Lower lobe of right lung (tissue), 2 donors: ENCODE results near the gene DIPK1B. TPM values are rescaled to one million over a fixed set of nuclear protein-coding genes. Genes with fewer than 3 reads are reported as not detected.
"Not testable (repeated sequence)": the region's sequence is repeated elsewhere in the genome, so short reads cannot be mapped to it uniquely, and the experiment has no call there.

Source experiments
- ATAC-seq, 2 donors: fragments of 200-7000 bp; cut with Tn5 transposase; one replicate each; pipeline ENCODE4 v1.9.1; 2020 to 2022; ENCODE audit warnings: mild to moderate bottlenecking in 2 of 2, moderate library complexity in 2 of 2
- DNase-seq: peaks from one replicate; pipeline ENCODE4 v3.0.0-alpha.2; 2020
- H3K27ac ChIP-seq: fragments of 200-600 bp; one replicate; pipeline ENCODE4 v1.8.0; 2022
- H3K27me3 ChIP-seq: fragments of 200-600 bp; one replicate; pipeline ENCODE4 v1.8.0; 2022; ENCODE audit warnings: low read depth
- H3K36me3 ChIP-seq: fragments of 200-600 bp; one replicate; pipeline ENCODE4 v1.8.0; 2022; ENCODE audit warnings: mild to moderate bottlenecking
- H3K4me1 ChIP-seq: fragments of 200-600 bp; one replicate; pipeline ENCODE4 v1.8.0; 2022
- H3K4me3 ChIP-seq: fragments of 200-600 bp; one replicate; pipeline ENCODE4 v1.8.0; 2022; ENCODE audit warnings: mild to moderate bottlenecking
- H3K9me3 ChIP-seq: fragments of 200-600 bp; one replicate; pipeline ENCODE4 v1.8.0; 2022
- CTCF ChIP-seq: fragments of 200-600 bp; IDR thresholded peaks from one replicate; pipeline ENCODE4 v1.8.0; 2022; ENCODE audit warnings: antibody characterized with exemption, mild to moderate bottlenecking
- intact Hi-C: fragments of 100-400 bp; cut with DNase I; formaldehyde crosslinking; loops from one replicate; pipeline ENCODE4 v1.11.0; 2022
- total RNA-seq: library from RNA; stranded (reverse); fragmentation: NEBNext Ultra II Directional; extraction: Animal tissue kit (Norgen Biotek cat#: 25700); gene quantifications from one replicate; pipeline ENCODE4 v1.2.1, GENCODE V29; 2021
- donor health status: DM: no; HTN: yes; CAD: no; lungs with severe emphysema.

Gene DIPK1B
- total RNA-seq, 1 donor from 2014 or later, result 15.1 TPM

- Histone ChIP-seq H3K4me3 (no peak overlapping the region), H3K4me1 (no peaks in the 10 kb centered on the region), H3K9me3 (no peaks in the 10 kb centered on the region), H3K27me3 (peaks cover 16% of the 10 kb centered on the region), H3K36me3 (no peaks in the 10 kb centered on the region), H3K27ac (no peak overlapping the region)
- ATAC-seq (no peak), DNase-seq (peak; percentile 38)
- TF ChIP-seq CTCF, result no peak
- intact Hi-C loops, result no loop called here
Measured at GRCh38 chr9:136762221-136762691, 49.9 kb downstream of the DIPK1B start.

DNA sequence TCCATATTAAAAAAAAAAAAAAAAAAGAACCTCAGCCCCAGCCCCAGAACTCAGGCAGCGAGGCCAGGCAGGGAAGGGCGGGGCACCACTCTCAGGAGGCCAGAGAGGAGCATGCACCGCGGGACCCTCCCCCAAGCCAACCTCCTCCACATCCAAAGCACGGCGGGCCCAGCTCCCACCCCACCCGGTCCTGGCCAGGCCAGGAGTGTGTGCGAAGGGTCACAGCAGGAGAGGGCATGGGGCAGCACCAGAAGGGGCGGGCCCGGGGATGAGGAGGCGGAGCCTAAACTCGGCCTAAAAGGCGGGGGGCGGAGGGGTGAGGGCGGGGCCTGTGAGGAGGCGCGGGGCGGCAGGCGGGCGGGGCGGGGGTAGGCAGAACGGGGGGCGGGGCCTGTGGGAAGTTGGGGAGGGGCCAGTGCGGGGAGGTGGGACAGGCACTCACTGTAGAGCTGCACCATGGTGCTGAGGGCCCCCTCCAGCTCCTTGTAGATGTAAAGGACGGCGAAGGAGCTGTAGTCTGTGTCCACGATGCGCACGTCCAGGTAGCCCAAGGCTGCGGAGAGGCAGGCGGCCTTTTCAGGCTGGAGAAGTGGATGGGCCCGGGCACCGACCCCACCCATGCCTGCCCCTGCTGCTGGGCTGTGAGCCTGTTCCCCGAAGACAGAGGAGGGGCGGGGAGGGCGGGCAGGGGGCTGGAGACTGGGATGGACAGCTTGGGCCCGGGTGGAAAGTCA, 50.7 kb downstream of the DIPK1B start:
- no peak for TF ChIP-seq CTCF
- Histone ChIP-seq H3K4me3 (no peak overlapping the region), H3K4me1 (no peaks in the 10 kb centered on the region), H3K27ac (no peak overlapping the region), H3K36me3 (no peaks in the 10 kb centered on the region), H3K9me3 (no peaks in the 10 kb centered on the region), H3K27me3 (peaks cover 16% of the 10 kb centered on the region)
- DNase-seq, result peak; percentile 69
- ATAC-seq, result peak; percentile 37 to 58
- intact Hi-C loops, result no loop called here

DNA sequence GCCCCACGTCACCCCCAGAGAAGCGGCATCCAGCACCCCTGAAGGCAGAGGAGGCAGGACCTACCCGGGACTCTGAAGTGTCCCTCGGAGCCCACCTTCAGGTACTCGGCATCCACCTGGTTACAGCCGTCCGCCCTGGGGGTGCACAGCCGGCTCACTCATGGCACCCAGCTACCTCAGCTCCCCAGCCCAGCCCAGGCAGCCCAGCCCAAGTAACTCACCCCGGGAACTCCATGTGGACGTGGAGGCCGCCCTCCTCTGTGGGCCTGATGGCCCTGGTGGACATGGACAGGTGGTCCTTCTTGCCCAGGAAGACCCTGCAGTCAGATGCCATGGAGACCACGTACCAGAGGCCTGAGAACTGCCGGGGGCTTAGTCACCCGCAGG, 51.3 kb downstream of the DIPK1B start:
- no peak for DNase-seq
- no peak for TF ChIP-seq CTCF
- no peak overlapping the region for H3K27ac ChIP-seq
- no peaks in the 10 kb centered on the region for H3K9me3 ChIP-seq
- no peak for ATAC-seq
- intact Hi-C loops, result no loop called here
- H3K4me3 ChIP-seq, result no peak overlapping the region
- H3K36me3 ChIP-seq, result no peaks in the 10 kb centered on the region
- H3K27me3 ChIP-seq, result peaks cover 16% of the 10 kb centered on the region
- no peaks in the 10 kb centered on the region for H3K4me1 ChIP-seq

DNA sequence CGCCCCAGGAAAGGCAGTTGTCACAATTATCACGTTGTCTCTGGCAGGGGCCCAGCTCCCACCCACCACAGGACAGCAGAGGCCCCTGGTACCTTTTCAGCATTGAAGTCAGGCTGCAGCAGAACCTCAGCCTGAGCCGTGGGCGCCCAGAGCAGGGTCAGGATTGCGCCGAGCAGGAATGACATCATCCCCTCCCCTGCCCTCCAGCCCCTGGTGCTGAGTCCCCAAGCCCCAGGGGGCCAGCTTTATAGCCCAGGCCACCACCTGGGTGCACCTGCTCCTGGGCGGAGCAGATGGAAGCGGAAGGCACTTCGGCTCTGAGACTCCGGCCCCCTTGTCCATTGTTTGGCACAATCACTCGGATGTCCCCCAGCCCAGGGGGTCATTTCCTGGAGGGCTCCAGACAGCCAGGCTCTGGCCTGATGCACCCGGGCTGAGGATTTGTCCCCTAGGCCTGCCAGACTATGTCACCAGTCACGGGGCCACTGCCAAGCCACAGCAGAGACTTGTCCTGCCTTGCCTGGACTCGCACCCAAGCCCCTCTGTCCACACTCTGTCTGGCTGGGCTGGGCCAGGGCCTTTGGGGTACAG, 52.0 kb downstream of the DIPK1B start, which contains the start of gene LCN15:
TSS of gene LCN15 (minus strand) at position 218 of the 591 bp plus-strand sequence. CDS start at position 188, 30 bp downstream.
- ATAC-seq, result no peak
- Histone ChIP-seq H3K36me3 (no peaks in the 10 kb centered on the region), H3K27ac (no peak within 1 kb of the TSS), H3K4me3 (no peak within 1 kb of the TSS), H3K27me3 (peaks cover 16% of the 10 kb centered on the region), H3K4me1 (no peaks in the 10 kb centered on the region), H3K9me3 (no peaks in the 10 kb centered on the region)
- intact Hi-C loops, result no loop called here
- no peak for DNase-seq
- no peak for TF ChIP-seq CTCF

- TF ChIP-seq CTCF, result no peak
- no peaks in the 10 kb centered on the region for H3K9me3 ChIP-seq
- DNase-seq (no peak), ATAC-seq (no peak)
- peaks cover 12% of the 10 kb centered on the region for H3K27me3 ChIP-seq
- no peaks in the 10 kb centered on the region for H3K36me3 ChIP-seq
- no peak overlapping the region for H3K4me3 ChIP-seq
- no peak overlapping the region for H3K27ac ChIP-seq
- intact Hi-C loops, result no loop called here
- H3K4me1 ChIP-seq, result no peaks in the 10 kb centered on the region
Measured at GRCh38 chr9:136765041-136765440, 52.7 kb downstream of the DIPK1B start.

DNA sequence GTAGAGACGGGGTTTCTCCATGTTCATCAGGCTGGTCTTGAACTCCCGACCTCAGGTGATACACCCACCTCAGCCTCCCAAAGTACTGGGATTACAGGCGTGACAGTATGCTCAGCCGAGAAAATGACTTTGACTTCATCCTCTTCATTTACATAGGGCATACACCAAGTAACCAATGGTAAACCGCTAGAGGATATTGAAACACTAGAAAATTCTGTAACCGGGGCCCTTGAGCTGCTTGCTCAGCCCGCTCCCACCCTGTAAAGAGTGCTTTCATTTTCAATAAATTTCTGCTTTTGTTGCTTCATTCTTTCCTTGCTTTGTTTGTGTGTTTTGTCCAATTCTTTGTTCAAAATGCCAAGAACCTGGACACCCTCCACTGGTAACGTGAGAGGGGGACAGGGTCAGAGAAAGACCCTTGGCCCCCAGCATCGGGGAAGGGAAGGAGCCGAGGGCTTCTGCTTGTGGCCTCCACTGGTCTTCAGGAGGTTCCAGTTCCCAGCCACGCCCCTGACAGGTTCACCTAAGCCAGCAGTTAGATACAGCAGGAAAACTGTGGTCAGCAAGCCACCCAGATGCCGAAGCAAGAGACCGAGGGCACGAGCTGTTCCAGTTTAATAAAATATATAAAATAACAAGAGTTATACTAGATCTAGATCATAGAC, 53.5 kb downstream of the DIPK1B start:
- H3K27me3 ChIP-seq, DNase-seq, H3K36me3 ChIP-seq, ATAC-seq, H3K9me3 ChIP-seq, intact Hi-C loops, H3K4me3 ChIP-seq, H3K27ac ChIP-seq, H3K4me1 ChIP-seq: not testable (repeated sequence)
